HL-60 (cell line): ENCODE data around the gene MAGI2.

Experiments used
- DNase-seq, 2 experiments: peaks; one replicate each; pipeline ENCODE4 v3.0.0-alpha.2; 2010 to 2020; ENCODE audit warnings: low read depth in 1 of 2, low spot score in 1 of 2
- H3K27ac ChIP-seq: fragments of 250-450 bp; sonication (Bioruptor Pico); replicated peaks from 2 replicates; pipeline ENCODE4 v1.5.1; 2020; ENCODE audit warnings: mild to moderate bottlenecking, moderate library complexity
- H3K27me3 ChIP-seq: fragments of 250-450 bp; sonication (Bioruptor Pico); 2 replicates; pipeline ENCODE4 v1.5.1; 2021; ENCODE audit warnings: mild to moderate bottlenecking, moderate library complexity; ENCODE audit not compliant: insufficient read depth, poor library complexity, severe bottlenecking
- H3K4me3 ChIP-seq: replicated peaks from 2 replicates; pipeline ENCODE4 v1.5.1; 2011; ENCODE audit warnings: mild to moderate bottlenecking, control low read depth, low read length; ENCODE audit not compliant: insufficient read depth
- GABPA ChIP-seq: IDR thresholded peaks from 2 replicates; pipeline ENCODE4 v1.6.1; 2012; ENCODE audit warnings: low read depth
- POLR2AphosphoS5 ChIP-seq: IDR thresholded peaks from 2 replicates; pipeline ENCODE4 v1.6.1; 2012; ENCODE audit warnings: low read depth
- SPI1 ChIP-seq: IDR thresholded peaks from 2 replicates; pipeline ENCODE4 v1.6.1; 2012; ENCODE audit warnings: low read depth, mild to moderate bottlenecking, borderline replicate concordance
- TF ChIP-seq, protein P1 (sequence below): IDR thresholded peaks from one replicate; pipeline ENCODE4 v1.5.1; 2011; ENCODE audit warnings: low read length, control low read depth, inconsistent platforms; ENCODE audit not compliant: insufficient read depth
- TF ChIP-seq, protein P2 (sequence below): IDR thresholded peaks from 2 replicates; pipeline ENCODE4 v1.6.1; 2012; ENCODE audit warnings: low read depth; ENCODE audit not compliant: insufficient replicate concordance

Gene MAGI2

GRCh38 chr7:78226059-78226719 is 1227.3 kb downstream of the MAGI2 start:
- H3K4me3 ChIP-seq, result no peak overlapping the region
- no peak overlapping the region for H3K27ac ChIP-seq
- TF ChIP-seq, protein P1, sequence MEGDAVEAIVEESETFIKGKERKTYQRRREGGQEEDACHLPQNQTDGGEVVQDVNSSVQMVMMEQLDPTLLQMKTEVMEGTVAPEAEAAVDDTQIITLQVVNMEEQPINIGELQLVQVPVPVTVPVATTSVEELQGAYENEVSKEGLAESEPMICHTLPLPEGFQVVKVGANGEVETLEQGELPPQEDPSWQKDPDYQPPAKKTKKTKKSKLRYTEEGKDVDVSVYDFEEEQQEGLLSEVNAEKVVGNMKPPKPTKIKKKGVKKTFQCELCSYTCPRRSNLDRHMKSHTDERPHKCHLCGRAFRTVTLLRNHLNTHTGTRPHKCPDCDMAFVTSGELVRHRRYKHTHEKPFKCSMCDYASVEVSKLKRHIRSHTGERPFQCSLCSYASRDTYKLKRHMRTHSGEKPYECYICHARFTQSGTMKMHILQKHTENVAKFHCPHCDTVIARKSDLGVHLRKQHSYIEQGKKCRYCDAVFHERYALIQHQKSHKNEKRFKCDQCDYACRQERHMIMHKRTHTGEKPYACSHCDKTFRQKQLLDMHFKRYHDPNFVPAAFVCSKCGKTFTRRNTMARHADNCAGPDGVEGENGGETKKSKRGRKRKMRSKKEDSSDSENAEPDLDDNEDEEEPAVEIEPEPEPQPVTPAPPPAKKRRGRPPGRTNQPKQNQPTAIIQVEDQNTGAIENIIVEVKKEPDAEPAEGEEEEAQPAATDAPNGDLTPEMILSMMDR, result no peak
- no peak for TF ChIP-seq SPI1
- TF ChIP-seq, protein P2, sequence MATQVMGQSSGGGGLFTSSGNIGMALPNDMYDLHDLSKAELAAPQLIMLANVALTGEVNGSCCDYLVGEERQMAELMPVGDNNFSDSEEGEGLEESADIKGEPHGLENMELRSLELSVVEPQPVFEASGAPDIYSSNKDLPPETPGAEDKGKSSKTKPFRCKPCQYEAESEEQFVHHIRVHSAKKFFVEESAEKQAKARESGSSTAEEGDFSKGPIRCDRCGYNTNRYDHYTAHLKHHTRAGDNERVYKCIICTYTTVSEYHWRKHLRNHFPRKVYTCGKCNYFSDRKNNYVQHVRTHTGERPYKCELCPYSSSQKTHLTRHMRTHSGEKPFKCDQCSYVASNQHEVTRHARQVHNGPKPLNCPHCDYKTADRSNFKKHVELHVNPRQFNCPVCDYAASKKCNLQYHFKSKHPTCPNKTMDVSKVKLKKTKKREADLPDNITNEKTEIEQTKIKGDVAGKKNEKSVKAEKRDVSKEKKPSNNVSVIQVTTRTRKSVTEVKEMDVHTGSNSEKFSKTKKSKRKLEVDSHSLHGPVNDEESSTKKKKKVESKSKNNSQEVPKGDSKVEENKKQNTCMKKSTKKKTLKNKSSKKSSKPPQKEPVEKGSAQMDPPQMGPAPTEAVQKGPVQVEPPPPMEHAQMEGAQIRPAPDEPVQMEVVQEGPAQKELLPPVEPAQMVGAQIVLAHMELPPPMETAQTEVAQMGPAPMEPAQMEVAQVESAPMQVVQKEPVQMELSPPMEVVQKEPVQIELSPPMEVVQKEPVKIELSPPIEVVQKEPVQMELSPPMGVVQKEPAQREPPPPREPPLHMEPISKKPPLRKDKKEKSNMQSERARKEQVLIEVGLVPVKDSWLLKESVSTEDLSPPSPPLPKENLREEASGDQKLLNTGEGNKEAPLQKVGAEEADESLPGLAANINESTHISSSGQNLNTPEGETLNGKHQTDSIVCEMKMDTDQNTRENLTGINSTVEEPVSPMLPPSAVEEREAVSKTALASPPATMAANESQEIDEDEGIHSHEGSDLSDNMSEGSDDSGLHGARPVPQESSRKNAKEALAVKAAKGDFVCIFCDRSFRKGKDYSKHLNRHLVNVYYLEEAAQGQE, result no peak
- no peak for TF ChIP-seq POLR2AphosphoS5
- no peak for TF ChIP-seq GABPA
- H3K27me3 ChIP-seq, result no peaks in the 10 kb centered on the region
- DNase-seq, result peak; percentile 8 to 20

DNA sequence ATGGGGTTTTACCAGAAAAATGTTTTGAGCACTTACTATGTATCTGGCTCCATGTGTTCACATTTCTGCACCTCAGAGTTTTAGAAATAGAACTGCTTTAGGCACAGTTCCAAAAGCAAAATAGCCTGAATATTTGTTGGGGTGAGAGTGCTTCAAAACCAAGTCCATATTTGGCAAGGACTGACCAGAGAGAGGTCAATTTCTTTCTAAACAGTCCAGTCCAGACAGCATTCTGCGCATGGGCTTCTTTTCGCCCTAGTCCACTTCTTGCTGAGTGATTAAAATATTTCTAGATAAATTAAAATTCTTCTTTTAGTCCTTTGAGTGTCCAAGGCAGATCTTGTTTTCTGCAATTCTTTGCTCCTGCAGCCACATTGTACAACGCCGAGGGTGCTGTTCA is 1227.9 kb downstream of the MAGI2 start:
- TF ChIP-seq, protein P1, result no peak
- TF ChIP-seq GABPA (no peak), POLR2AphosphoS5 (no peak), SPI1 (no peak)
- TF ChIP-seq, protein P2, result no peak
- DNase-seq, result no peak
- no peak overlapping the region for H3K27ac ChIP-seq
- H3K27me3 ChIP-seq, result no peaks in the 10 kb centered on the region
- no peak overlapping the region for H3K4me3 ChIP-seq

- no peak overlapping the region for H3K4me3 ChIP-seq
- TF ChIP-seq POLR2AphosphoS5 (no peak), SPI1 (no peak), GABPA (no peak)
- TF ChIP-seq, protein P2, result no peak
- TF ChIP-seq, protein P1, result no peak
- no peak for DNase-seq
- no peaks in the 10 kb centered on the region for H3K27me3 ChIP-seq
- no peak overlapping the region for H3K27ac ChIP-seq
Observed at GRCh38 chr7:78224923-78225322, 1228.5 kb downstream of the MAGI2 start.
